GM12878 (cell line): ENCODE data around the gene WDR53. TPM values are rescaled to one million over a fixed set of nuclear protein-coding genes. Genes with fewer than 3 reads are reported as not detected.

Experiments used
- ATF2 ChIP-seq: IDR thresholded peaks from 2 replicates; pipeline ENCODE4 v1.6.1; 2012; ENCODE audit warnings: low read length, inconsistent platforms
- BRCA1 ChIP-seq: IDR thresholded peaks from 2 replicates; pipeline ENCODE4 v1.6.1; 2011; ENCODE audit warnings: low read depth, low read length, improper control_type of control experiment
- CBFB ChIP-seq: IDR thresholded peaks from 2 replicates; pipeline ENCODE4 v1.6.1; 2016; ENCODE audit warnings: antibody characterized with exemption, low read depth
- CBX5 ChIP-seq: sonication (generic); IDR thresholded peaks from 2 replicates; pipeline ENCODE4 v1.6.1; 2016; ENCODE audit warnings: low read depth, moderate library complexity, mild to moderate bottlenecking, inconsistent platforms
- CHD1 ChIP-seq: IDR thresholded peaks from 2 replicates; pipeline ENCODE4 v1.6.1; 2012; ENCODE audit warnings: low read depth, low read length, improper control_type of control experiment
- CHD2 ChIP-seq: IDR thresholded peaks from 2 replicates; pipeline ENCODE4 v1.6.1; 2011; ENCODE audit warnings: low read depth, low read length, improper control_type of control experiment, borderline replicate concordance
- EED ChIP-seq: sonication (generic); IDR thresholded peaks from 2 replicates; pipeline ENCODE4 v1.6.1; 2016; ENCODE audit warnings: antibody characterized with exemption, low read depth
- ETV6 ChIP-seq, 2 experiments: fragments of 450-650 bp in 1 of 2; IDR thresholded peaks in 1 of 2; conservative IDR thresholded peaks in 1 of 2; 2 replicates each; pipeline ENCODE4 v1.6.1; 2014; ENCODE audit warnings: antibody characterized with exemption in 1 of 2, borderline replicate concordance in 1 of 2, low read depth in 1 of 2, mild to moderate bottlenecking in 1 of 2, moderate library complexity in 1 of 2
- GATAD2B ChIP-seq: fragments of 450-650 bp; conservative IDR thresholded peaks from 2 replicates; pipeline ENCODE4 v1.6.1; 2017; ENCODE audit warnings: low read depth, mild to moderate bottlenecking, moderate library complexity
- IKZF1 ChIP-seq: fragments of 450-650 bp; conservative IDR thresholded peaks from 2 replicates; pipeline ENCODE4 v1.6.1; 2017; ENCODE audit warnings: antibody characterized with exemption, mild to moderate bottlenecking
- IKZF2 ChIP-seq, 2 experiments: fragments of 450-650 bp; IDR thresholded peaks; 2 replicates each; pipeline ENCODE4 v1.6.1; 2017; ENCODE audit warnings: mild to moderate bottlenecking in 2 of 2, moderate library complexity in 2 of 2
- MEF2A ChIP-seq: IDR thresholded peaks from 2 replicates; pipeline ENCODE4 v1.6.1; 2011; ENCODE audit warnings: low read depth, mild to moderate bottlenecking, low read length, moderate library complexity; ENCODE audit not compliant: insufficient read depth
- MTA3 ChIP-seq: IDR thresholded peaks from 2 replicates; pipeline ENCODE4 v1.6.1; 2012; ENCODE audit warnings: low read length, inconsistent platforms, borderline replicate concordance
- NR2C2 ChIP-seq: IDR thresholded peaks from 2 replicates; pipeline ENCODE4 v1.6.1; 2011; ENCODE audit warnings: borderline replicate concordance, low read depth; ENCODE audit not compliant: control insufficient read depth, insufficient read length
- POLR2AphosphoS5 ChIP-seq: IDR thresholded peaks from 2 replicates; pipeline ENCODE4 v1.6.1; 2011; ENCODE audit warnings: mild to moderate bottlenecking, low read length, inconsistent platforms
- POU2F2 ChIP-seq: IDR thresholded peaks from 3 replicates; pipeline ENCODE4 v1.6.1; 2011; ENCODE audit warnings: low read depth, mild to moderate bottlenecking, low read length, borderline replicate concordance
- RAD21 ChIP-seq: IDR thresholded peaks from 2 replicates; pipeline ENCODE4 v1.6.1; 2011; ENCODE audit warnings: mild to moderate bottlenecking, low read depth, low read length, moderate library complexity; ENCODE audit not compliant: insufficient read depth
- SMAD5 ChIP-seq: IDR thresholded peaks from 2 replicates; pipeline ENCODE4 v1.6.1; 2016; ENCODE audit warnings: antibody characterized with exemption, low read depth
- SMARCA5 ChIP-seq: fragments of 450-650 bp; IDR thresholded peaks from 2 replicates; pipeline ENCODE4 v1.6.1; 2017; ENCODE audit warnings: mild to moderate bottlenecking
- TAF1 ChIP-seq: IDR thresholded peaks from 2 replicates; pipeline ENCODE4 v1.6.1; 2011; ENCODE audit warnings: mild to moderate bottlenecking, low read depth, low read length, borderline replicate concordance
- YBX1 ChIP-seq: fragments of 450-650 bp; IDR thresholded peaks from 2 replicates; pipeline ENCODE4 v1.6.1; 2016; ENCODE audit warnings: antibody characterized with exemption
- YY1 ChIP-seq: IDR thresholded peaks from 2 replicates; pipeline ENCODE4 v1.6.1; 2011; ENCODE audit warnings: low read depth, mild to moderate bottlenecking, low read length
- ZNF622 ChIP-seq: fragments of 450-650 bp; IDR thresholded peaks from 2 replicates; pipeline ENCODE4 v1.6.1; 2017; ENCODE audit warnings: mild to moderate bottlenecking, inconsistent platforms
- polyA plus RNA-seq, 11 experiments: library from polyadenylated mRNA; depleted of rRNA in 4 of 11; unstranded in 6 of 11; stranded (reverse) in 5 of 11; fragments of >200 nt; fragmentation: Nextera tagmentation in 4 of 11; fragmentation: Illumina TruSeq in 1 of 11; extraction: Ambion mirVana in 4 of 11; extraction: Trizol in 1 of 11; gene quantifications; 1 replicate in 1 of 11; 2 replicates in 10 of 11; pipeline versions ENCODE4 v1.2.1 to v1.2.3, GENCODE V29; 2011 to 2016; ENCODE audit warnings: inconsistent platforms in 2 of 11, missing spikeins in 2 of 11, low read depth in 1 of 11
- total RNA-seq, 4 experiments: library from RNA; depleted of rRNA in 3 of 4; stranded (reverse); fragments of >200 nt in 3 of 4; fragmentation: Illumina TruSeq in 1 of 4; extraction: Trizol in 1 of 4; gene quantifications; 2 replicates each; pipeline versions ENCODE4 v1.2.1 to v1.2.3, GENCODE V29; 2013 to 2021

Gene WDR53
- total and polyA plus RNA-seq, 10 of the 15 experiments (the other 5 are each of a cell fraction or from before 2014, with no cell fraction given), result 7.7 to 20.3 (median 15.7) TPM

GRCh38 chr3:196528639-196529233, 39.6 kb downstream of the WDR53 start (continued):
- TF ChIP-seq ETV6 (conservative IDR thresholded peaks at IDR 0.05 in 1 of 2, IDR thresholded peaks at IDR 0.05 in 1 of 2; ENCODE audit: borderline replicate concordance in 1 of 2, low read depth in 1 of 2) (peak in 1 of 2 experiments; percentile 41; a peak in 1 of 4 replicates), CHD2 (no peak), IKZF2 (IDR thresholded peaks at IDR 0.05) (no peak), POU2F2 (peak; percentile 34; the same call in 1 of the 3 replicates), CHD1 (no peak), YY1 (peak; percentile 94), ZNF622 (no peak), IKZF1 (peak; percentile 38), RAD21 (peak; percentile 48), SMARCA5 (peak; percentile 72; the same call in 1 of the 2 replicates), POLR2AphosphoS5 (peak; percentile 58), TAF1 (peak; percentile 77), MTA3 (no peak), GATAD2B (0 out of 2 replicates have a peak, but pooled peaks have one; percentile 33), NR2C2 (no peak), CBFB (no peak), EED (peak; percentile 38; the same call in 1 of the 2 replicates), BRCA1 (no peak), ATF2 (no peak), CBX5 (no peak), MEF2A (peak; percentile 62; the same call in 1 of the 2 replicates), SMAD5 (peak; percentile 90), YBX1 (no peak)
- TF ChIP-seq, all 136 proteins: peak for 21
